GM21447 (cell line): ENCODE data around the gene PARK7.

ENCODE experiments used
- ATAC-seq: cut with Tn5 transposase; IDR thresholded peaks from one replicate; pipeline ENCODE4 v1.9.1; 2021; ENCODE audit not compliant: unreplicated experiment

The PARK7 gene

GRCh38 chr1:8006037-8006963 is 44.8 kb downstream of the PARK7 start:
- no peak for ATAC-seq

DNA sequence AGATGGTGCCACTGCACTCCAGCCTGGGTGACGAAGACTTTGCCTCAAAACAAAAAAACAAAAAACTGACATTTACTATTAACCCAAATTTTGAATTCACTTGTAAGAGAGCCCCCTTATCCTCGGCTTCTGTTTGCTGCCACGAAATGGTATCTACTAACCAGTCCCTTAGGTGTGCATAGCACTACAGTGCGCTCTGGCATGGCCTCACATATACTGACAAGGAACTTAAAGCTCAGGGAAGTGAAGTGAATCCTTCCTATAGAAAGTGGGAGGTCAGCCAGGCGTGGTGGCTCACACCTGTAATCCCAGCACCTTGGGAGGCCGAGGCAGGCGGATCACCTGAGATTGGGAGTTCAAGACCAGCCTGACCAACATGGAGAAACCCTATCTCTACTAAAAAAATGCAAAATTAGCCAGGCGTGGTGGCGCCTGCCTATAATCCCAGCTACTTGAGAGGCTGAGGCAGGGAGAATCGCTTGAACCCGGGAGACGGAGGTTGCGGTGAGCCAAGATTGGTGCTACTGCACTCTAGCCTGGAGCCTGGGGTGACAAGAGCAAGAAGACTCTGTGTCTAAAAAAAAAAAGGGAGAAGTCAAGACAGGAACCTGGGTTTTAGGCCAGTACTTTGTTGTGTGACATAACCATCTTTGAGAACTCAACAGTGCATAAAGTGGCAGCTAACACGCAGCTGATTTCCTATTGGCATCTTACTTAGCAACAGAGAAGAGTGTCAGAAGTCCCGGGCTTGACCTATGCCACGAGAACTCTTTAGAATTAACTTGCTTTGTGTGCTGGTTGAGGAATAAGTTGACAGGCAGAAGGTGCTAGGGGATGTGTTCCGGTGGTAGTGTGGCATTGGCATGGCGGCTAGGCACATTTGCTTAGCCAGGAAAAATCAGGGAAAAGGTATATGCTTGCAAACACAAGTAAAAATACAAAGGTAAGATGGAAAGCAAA is 47.8 kb downstream of the PARK7 start:
- no peak for ATAC-seq

GRCh38 chr1:8010080-8010664 is 48.7 kb downstream of the PARK7 start:
- no peak for ATAC-seq

DNA sequence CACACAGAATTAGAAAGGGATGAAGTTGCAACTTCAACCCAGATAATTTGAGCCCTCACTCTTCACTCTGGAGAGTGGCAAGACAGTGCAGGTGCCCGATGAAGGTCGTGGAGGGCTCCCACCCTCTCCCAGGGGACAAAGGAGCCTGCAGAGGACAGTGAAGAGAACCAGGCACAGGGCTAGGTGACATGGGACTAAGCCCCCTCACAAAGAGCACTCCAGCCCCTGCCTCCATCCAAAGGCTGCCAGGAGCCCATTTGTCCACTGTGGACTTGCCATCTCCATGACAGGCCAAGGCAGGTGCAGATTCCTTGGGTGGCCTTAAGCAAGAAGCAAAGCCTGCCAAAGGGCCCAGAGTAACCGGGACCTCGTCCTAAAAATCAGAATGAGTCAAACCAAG is 49.5 kb downstream of the PARK7 start:
- ATAC-seq = no peak

DNA sequence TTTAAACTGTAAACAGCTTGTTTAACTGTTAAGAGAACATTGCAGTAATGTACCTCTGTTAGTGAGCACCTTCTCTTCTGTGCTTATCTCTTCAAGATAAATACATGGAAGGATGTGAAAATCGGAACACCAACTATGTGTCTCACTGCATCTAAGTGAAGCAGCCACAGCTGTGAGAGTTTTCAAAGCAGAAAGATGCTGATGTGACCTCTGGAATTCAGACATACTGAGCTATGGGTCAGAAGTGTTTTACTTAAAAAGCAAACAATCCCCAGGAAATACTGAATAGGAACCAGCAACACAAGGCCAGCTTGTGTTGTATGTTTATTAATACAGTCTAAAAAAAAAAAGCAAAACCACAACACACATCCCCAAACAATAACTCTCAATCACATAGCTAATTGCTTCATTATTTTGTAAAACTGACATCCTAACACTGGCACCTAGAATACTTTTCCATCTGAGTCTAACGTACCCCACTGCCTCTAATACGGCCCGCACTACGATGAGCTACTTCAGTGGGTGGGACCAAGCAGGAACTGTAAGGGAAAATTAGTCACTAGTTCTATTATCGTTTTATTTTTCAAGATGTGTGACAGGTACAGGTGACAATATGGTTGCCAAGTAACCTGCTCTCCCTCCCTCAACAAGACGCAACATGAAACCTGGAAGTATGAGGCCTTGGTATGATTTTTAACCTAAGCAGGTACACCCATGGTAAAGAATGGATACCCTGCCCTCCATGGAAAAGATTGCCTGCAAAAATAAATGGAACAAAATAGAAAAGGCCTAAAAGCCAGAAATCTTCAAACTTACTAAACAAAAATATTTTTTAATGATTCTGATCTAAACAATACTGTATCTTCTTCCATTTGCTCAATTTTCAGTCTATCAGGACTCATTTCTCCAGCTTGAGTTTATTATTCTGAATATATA is 50.7 kb downstream of the PARK7 start:
- no peak for ATAC-seq

GRCh38 chr1:8012955-8013354 is 51.4 kb downstream of the PARK7 start:
- no peak for ATAC-seq

GRCh38 chr1:8013399-8013798 is 51.9 kb downstream of the PARK7 start:
- ATAC-seq = no peak

DNA sequence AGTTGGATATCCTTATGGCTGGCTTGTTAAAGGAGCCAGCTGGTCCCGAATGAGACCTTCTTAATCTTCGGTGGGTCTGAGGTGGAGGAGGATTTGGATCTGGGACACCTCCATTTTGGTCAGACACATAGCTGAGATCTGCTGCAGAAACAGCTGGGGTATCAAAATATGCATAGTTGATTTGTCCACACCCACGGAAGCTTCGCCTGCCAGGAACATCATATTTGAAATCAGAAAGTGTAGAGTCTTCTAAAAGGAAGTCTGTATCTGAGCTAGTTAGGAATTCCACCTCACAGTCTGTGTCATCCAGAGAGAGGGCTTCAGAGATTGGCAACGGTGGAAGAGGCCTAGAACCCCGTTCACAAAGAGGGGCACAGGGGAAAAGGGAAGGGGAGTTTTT is 52.3 kb downstream of the PARK7 start:
- ATAC-seq = no peak

DNA sequence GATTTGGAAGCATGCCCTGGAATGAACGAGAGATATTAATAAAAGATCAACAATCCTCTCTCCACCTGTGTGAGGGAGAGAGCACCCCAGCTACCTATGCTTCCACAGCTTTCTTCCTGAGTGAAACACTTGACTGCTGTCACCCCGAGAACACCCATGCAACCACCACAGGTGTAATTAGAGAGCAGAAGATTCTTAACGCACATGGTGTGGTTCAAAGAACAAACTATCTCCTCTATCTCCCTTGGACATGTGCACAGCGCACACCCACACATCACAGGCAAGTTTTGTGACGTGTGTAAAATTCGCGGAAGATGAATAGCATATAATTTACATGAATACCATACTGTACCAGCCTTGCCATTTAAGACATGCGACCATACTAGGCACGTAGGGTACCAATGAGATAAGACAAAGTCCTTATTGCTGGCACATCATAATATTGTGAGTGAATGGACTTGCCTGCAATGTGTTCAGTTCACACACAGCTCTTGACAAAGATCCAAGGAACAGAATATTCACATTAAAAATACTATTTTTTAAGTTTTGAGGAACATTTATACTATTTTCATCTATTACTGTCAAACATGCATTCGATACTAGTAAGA is 53.0 kb downstream of the PARK7 start:
- ATAC-seq = no peak

- no peak for ATAC-seq
Measured at GRCh38 chr1:8015036-8015808, 53.7 kb downstream of the PARK7 start.

DNA sequence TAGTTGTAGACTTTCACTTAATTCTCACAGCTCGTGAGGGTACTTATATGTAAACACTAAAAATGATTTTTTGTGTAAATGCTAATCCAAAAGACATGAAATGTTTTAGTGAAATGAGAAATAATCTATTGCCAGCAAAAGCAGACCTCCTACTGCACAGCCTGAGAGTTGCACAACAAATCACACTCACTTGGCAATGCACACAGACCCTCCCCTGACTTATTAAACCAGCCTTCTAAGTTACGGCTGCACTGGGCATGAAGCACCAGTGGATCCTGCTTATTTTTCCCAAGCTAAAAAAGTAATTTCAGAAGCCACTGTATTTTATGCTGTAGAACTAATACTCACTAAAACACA is 54.3 kb downstream of the PARK7 start:
- no peak for ATAC-seq

GRCh38 chr1:8016210-8016894 is 54.8 kb downstream of the PARK7 start:
- no peak for ATAC-seq

DNA sequence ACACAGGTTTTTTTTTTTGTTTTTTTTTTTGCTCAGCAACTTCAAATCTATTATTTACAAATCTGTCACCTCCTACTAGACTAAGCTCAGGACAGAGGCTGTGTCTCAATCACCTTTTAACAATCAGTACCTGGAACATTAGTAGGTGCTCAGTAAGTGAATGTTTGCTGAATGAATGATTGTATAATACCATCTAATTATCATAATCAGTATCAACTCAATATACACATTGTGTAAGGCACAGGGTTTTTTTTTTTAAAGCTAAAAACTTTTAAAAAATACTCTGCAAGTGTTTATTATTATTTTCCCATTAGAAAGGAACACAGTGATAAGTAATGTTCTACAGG is 55.4 kb downstream of the PARK7 start:
- ATAC-seq = no peak

GRCh38 chr1:8017495-8018197 is 56.1 kb downstream of the PARK7 start:
- ATAC-seq = no peak

DNA sequence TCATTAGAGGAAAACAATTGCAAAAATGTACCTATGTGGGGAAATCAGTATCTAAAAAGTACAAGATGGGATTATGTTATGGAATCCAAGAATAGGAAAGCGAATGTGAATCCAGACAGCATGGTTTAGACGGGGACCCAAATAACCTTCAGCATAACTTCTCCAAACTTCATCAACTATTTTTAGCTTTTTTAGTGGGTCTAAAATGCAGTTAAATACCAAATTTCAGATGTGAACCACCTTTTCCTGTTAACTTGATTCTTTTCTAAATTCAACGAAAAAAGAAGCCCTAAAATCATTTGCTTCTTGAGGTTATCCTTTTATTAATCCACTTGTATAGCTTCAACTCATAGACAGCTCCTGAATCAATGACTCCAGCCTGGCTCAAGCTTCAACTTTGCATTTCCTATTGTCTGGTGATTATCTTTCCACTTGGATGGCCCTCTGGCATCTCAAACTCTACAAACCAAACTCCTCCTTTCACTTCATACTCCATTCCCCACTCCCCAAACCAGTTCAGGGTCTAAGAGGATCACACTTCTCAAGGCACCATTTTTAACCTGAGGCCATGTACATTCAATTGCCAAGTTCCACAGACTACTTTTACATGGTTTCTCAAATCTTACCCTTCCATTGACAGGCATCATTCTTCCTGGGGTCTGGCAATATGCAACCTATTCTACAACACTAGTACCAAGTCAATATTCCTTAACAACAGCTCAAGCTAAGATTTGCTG is 57.1 kb downstream of the PARK7 start:
- ATAC-seq = no peak

DNA sequence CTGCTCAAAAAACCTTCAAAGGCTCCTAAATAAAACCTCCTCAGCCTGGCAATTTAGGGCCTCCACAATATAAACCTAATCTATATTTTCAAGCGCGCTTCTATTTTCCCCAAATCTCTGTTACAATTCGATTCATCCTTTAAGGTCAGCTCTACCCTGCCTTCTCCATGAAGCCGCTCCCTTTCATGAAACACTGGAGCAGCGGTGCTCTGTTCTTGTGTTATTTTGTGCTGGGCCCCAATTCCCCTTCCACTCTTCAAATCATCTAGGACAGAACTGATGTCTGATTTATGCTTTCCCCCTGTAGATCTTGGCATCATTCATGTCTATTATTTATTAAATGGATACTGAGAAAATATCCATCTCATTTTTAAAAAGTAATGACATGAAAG is 57.7 kb downstream of the PARK7 start:
- no peak for ATAC-seq

GRCh38 chr1:8020032-8020431 is 58.5 kb downstream of the PARK7 start:
- no peak for ATAC-seq
